GM12874 (cell line): ENCODE data around the gene GALNT2.

Experiments used
- TF ChIP-seq, protein P1 (sequence below): IDR thresholded peaks from 2 replicates; pipeline ENCODE4 v1.5.1; 2011; ENCODE audit warnings: low read depth, mild to moderate bottlenecking, control low read depth, low read length, moderate library complexity; ENCODE audit not compliant: insufficient read depth

Gene GALNT2

DNA sequence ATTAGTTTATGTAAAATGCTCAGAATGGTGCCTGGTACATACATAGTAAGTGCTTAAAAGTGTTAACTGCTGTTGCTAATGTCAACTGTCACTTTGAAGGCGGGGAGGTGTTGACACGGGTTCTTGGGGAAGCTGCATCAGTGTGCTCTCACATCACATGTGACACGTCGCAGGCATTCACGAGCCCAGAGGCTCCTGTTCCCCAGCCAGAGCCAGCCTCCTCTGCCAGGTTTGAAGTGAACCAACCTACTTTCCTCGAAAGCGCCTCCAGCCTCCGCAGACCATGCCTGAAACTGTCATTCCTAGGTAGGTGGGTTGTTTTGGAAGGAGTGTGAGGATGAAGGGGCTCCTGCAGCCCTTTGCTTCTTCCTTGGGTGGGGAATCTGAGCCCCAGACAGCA lies 13.8 kb downstream of the GALNT2 start:
- TF ChIP-seq, protein P1, sequence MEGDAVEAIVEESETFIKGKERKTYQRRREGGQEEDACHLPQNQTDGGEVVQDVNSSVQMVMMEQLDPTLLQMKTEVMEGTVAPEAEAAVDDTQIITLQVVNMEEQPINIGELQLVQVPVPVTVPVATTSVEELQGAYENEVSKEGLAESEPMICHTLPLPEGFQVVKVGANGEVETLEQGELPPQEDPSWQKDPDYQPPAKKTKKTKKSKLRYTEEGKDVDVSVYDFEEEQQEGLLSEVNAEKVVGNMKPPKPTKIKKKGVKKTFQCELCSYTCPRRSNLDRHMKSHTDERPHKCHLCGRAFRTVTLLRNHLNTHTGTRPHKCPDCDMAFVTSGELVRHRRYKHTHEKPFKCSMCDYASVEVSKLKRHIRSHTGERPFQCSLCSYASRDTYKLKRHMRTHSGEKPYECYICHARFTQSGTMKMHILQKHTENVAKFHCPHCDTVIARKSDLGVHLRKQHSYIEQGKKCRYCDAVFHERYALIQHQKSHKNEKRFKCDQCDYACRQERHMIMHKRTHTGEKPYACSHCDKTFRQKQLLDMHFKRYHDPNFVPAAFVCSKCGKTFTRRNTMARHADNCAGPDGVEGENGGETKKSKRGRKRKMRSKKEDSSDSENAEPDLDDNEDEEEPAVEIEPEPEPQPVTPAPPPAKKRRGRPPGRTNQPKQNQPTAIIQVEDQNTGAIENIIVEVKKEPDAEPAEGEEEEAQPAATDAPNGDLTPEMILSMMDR: no peak

DNA sequence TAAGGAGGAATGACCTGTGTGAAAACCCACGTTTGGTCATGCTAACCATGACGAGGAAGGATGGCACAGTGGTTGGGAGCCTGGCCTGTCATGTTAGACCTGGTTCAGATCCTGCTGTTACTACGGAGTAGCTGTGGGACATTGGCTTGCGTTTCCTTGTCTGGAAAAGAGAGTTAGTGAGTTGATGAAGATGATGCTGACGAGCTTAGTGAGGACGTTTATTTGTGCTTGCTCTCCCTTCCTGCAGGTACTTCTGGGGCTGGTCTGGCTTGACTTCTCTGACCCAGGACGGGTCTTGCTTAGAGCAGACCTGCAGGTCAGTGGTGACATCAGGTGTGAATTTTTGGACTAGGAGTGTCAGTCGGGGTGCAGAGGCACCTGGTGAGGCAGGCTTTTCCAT lies 14.7 kb downstream of the GALNT2 start:
- TF ChIP-seq, protein P1: no peak

DNA sequence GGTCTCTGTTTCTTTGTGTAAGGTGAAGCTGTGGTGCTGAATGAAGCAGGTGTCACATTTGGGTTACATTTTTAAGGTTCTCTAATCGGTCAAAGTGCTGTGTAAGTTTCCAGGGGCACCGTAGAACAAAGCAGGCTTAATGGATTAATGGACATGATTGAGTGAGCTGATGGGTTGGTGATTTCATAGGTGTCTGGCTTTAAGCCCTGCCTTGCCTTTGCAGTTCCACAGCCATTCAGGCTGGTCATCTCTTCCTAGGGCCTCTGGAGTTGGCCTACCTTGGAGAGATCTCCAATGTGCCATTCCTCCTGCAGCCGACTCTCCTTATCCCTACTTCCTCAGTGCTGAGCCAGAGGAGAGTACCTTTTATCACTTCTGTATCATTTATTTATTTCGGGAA lies 15.2 kb downstream of the GALNT2 start:
- TF ChIP-seq, protein P1: no peak

DNA sequence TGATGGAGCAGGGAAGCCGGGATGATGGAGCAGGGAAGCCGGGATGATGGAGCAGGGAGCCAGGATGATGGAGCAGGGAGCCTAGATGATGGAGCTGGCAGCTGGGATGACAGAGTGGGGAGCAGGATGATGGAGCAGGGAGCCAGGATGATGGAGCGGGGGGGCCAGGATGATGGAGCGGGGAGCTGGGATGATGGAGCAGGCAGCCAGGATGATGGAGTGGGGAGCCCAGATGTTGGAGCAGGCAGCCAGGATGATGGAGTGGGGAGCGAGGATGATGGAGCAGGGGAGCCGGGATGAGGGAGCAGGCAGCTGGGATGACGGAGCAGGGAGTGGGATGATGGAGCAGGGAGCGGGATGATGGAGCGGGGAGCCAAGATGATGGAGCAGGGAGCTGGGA lies 16.0 kb downstream of the GALNT2 start:
- TF ChIP-seq, protein P1: no peak

DNA sequence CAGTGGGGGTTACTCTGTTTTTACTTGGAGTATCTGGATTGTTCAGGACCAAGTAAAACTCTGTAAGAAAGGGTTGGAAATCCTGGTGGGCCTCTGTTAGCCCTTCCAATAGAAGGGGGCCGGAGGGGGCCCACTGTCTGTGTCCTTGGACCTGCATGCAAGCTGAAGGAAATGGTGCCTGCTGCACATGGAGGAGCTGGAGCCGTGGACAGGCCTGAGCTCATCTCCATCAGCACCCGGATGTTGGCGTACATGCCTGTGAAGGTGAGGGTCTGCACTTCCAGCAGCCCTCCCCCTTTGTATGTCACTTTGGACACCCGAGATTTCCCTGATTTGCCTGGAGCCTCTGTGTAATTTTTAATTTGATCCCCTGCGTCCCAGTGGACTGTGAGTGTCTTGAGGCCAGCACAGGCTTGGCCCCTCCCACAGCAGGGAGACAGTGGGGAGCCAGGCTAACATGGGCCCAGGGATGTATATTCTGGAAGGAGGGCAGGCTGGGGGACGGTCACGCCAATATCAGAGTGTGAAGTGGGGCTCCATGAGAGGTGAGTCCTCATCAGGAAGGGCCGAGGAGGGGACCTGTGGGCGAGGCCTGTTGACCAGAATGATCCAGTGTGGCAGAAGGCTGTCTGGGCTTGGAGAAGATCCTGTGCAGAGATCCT lies 16.8 kb downstream of the GALNT2 start:
- TF ChIP-seq, protein P1: no peak

DNA sequence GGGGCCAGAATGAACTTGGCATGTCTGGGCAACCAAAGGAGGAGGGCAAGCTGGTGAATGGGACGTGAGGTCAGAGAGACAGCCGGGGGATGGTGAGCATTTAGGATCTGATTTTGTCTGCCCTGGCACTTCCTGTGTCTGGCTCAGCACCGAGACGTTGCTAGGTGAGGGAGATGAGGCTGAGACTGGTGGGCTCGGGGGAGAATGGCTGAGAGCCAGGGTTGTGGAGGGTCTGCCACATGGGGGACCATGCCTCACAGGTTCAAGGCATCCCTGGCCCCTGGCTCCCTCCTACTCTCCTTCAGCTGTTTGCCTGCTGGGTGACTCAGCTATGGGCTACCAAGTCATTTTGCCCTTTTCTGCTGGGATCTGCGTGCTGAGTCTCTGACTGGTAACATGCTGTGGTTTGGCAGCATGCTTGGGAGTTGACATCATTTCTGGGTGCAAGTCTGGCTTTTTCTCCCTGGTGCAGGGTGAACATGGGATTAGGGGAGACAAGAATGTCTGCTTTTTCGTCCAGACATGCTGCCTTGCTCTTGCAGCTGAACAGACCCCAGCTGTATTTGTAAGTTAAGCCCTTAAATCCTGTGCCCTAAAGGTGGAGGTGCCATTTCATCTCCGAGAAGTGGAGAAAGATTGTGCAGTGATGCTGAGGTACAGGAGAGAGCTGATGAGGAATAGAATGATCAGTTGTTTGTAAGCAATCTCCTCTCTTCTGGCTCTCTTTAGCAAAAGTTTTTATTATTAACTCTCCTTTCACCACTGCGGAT lies 17.6 kb downstream of the GALNT2 start:
- TF ChIP-seq, protein P1: no peak

DNA sequence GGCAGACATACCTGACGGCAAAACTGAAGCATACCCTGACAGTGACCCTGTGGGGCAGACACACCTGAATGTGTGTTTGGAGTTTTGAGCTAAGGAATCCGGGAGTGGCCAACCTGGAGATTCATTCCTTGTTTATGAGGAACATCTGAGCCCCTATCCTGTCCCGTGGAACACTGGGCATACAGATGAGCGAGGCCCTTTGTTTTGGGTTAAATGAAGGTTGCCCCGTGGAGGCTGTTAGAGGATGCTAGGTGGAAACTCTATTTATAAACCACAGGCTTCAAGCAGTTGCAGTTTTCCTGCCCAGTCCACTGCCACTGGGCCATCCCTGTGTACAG lies 18.1 kb downstream of the GALNT2 start:
- TF ChIP-seq, protein P1: no peak
